Activated CD8-positive, alpha-beta memory T cell treated with anti-CD3 and anti-CD28 coated beads, Interleukin-2, amount 50 U/mL, for 1 hour (primary cell): ENCODE data around the gene MBTPS2.
A peak's percentile ranks its signal among the peaks of the same experiment; 100 is the strongest.
"Not testable (repeated sequence)": the region's sequence is repeated elsewhere in the genome, so short reads cannot be mapped to it uniquely, and the experiment has no call there.

Experiments used
- DNase-seq: peaks from one replicate; pipeline ENCODE4 v3.0.0-alpha.2; 2020; ENCODE audit errors: extremely low read depth

MBTPS2 gene

DNA sequence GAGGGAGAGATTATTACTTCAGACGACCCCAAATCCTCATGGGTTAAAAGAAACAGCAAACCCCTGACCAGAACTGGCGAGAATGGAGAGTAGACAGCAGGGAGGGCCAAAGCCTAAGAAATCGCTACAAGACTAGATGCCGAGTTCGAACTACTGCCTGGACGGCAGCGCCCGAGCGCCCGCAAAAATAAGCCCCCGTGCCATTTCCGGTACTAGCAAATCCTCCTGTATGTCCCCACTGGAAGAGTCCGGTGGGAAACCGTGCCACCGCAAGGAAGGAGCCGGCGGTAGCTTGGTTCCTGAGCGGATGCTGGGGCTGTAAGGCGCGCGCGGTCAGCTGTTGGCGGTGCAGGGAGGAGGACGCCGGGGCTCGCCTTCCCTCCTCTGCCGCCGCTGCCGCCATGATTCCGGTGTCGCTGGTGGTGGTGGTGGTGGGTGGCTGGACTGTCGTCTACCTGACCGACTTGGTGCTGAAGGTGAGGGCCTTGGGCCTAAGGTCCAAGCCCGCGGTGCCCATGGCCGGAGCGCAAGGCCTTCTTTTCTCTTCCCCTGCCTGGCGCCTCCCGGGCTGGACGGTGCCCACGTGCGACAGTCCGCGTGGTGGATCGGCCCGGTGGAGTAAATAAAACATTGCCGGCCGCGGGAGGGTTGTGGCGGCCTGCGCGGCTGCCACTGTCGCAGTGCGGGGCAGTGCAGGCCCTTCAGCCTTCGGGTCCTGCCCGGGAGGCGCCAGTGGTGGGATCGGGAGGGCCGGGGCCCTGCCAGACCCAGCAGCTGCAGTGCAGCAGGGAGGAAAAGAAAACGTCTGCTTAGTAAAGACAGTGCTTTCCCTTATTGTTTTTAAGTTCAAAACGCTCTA is at the start of gene MBTPS2:
Gene MBTPS2, plus strand, starts transcription at position 284 of the 859 bp plus-strand sequence. Its CDS starts 118 bp downstream, at position 402.
- DNase-seq = peak; percentile 38

DNA sequence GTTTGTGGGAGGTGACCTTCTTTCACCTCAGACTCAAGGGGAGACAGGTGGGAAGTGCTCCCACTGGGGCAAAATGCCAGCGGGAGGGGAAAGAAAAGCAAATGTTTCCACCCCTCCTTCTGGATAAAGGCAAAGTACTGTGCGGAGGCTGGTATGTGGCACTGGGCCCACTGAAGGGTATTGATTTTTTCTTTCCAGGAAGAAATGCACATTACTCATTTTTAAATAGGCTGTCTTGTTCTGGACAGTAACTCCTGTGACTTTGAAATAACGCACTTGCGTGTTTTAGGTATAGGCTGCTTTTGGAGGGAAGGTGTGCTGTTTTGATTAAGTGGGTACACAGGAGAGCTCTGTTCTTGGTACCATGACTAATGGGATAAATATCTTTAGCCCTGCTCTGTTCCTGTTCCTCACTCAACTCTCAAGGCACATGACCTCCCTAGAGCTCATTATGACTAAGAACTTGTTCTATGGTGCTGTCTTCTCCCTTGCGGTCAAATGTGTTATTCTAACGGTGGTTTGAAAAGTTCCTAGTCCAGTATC is 40.7 kb upstream of the MBTPS2 start:
- no peak for DNase-seq

DNA sequence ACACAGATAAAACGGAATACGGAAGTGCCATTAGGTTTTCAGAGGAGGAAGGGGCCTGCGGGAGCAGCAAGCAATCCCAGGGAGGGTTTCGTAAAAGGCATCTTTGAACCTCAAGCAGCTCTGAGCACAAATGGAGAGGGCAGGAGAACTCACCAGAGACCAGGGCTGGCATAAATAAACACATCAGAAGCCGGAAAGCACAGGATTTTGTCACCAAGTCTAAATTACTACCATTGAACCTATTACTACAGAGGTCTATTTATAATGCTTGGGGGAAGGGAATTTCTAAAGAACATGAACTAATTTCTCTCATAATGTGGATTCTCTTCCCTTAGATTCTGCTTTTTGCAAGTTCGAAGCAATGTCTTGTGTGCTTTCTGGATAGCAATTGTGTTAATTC is 39.6 kb upstream of the MBTPS2 start:
- no peak for DNase-seq

DNA sequence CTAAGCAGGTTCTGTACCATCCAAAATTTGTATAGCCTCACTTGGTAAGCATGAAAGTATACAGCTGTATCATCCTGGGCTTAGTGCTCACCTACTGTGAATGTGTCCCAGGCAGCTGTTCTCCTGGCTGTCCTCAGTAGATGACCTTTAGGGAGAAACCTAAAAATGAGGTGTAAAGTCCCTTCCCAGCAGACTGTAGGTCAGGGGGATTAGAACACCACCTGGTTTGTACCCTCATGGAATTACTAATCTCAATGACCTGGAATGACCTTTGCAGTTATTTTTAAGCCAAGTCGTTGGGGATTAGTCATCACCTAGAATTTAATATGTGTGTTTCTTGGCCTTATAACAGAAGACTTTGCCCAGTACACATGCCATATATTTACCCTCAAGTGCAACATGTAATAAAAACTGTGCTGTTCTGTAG is 39.1 kb upstream of the MBTPS2 start:
- no peak for DNase-seq

- no peak for DNase-seq
Observed at GRCh38 chrX:21802054-21802670, 37.3 kb upstream of the MBTPS2 start.

DNA sequence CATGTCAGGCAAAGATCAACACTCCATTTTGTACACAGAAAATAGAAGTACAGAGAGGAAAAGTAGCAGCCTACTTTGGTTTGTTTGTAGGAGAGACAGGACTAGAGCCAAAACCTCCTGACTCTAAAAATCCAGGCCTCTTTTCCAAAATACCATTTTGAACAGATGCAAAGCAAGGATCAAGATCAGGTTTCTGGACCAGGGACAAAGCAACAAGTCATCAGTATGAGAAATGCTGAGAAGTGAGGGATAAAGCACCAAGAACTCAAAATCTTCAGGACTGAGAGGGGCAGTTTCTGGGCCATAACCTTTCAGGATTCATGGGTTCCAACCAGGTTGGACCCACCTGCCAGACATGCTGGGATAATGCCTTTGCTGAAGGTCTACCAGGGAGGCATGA is 36.6 kb upstream of the MBTPS2 start:
- no peak for DNase-seq

DNA sequence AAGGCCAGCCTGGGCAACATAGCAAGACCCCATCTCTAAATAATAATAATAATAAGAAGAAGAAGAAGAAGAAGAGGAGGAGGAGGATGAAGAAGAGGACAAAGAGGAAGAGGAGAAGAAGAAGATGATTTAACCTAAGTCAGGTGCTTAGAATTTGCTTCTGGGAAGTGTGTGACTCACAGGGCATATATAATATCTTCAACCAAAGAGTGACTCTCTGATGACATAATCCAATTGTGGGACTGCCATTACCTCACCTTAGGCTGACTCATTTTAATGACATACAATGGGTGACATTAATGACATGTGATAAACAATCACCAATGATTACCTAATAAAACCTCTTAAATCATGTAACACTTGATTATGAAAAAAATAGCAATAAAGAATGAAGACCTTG is 32.7 kb upstream of the MBTPS2 start:
- no peak for DNase-seq

DNA sequence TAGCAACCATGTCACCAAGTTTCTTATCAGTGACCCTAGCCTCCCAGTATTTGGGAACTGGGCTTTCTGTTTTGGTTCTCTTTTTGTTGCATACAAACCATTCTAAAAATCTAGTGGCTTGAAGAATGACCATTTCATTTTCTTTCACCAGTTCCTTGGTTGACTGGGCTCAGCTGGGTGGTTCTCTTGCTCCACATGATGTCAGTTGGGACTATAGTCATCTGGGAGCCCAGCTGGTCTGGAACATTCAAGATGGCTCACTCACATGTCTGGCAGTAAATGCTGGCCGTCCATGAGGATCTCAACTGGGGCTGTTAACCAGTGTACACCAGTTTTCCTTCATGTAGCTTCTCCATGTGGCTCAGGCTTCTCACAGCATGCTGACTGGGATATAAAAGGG is 27.6 kb upstream of the MBTPS2 start:
- no peak for DNase-seq

DNA sequence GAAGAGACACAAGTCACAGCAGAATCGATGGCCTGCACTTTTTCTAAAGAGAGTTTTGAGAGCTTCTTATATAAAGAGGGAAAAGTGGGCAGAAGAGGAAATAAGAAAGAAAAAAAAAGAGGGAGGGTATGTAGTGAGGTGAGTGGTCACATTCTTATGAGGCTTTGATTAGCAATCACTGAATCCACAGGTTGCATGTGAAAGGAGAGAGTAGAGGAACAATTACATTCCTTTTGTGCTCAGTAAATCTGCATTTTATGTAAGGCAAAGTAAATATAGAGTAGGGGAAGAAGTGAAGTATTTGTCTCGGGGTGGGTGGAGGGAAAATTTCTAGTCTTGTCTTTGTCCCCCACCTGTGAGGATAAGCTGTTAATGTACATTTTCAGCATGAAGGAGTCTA is 26.8 kb upstream of the MBTPS2 start:
- DNase-seq = no peak

DNA sequence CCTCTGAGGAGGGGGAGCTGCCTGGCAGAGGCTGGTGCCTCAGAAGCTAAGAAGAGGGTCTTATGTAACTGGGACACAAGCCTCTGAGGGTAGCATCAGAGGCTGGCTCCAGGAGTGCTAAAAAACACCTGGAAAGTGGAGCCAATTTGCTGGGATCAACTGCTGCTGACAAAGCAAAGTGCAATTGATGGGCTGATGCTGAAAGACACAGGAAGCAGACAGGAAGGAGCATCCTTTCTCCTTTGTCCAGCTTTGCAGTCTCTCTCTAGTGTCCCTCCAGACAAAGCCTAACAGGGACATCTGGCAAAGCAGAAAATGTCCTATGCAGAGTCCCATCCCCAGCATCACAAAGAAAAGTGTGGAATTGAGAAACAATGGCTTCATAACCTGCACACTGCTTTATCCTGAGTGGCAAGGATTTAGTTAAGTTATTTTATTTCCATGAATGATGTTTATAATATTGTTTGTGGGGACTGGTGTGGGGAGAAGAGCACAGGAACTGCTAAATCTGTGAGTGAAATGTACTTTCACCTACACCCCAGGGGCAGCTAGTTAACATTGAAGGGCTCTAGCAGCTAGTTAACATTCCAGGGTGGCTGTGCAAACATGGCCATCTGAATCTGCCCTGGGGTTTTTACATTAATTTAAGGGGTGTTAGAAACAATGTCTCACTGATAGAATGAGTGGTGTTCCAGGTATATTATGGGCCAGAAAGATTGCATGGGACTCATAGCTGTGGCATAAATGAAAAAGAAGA is 25.6 kb upstream of the MBTPS2 start:
- DNase-seq = no peak

GRCh38 chrX:21816136-21816535 is 23.3 kb upstream of the MBTPS2 start:
- DNase-seq = no peak

DNA sequence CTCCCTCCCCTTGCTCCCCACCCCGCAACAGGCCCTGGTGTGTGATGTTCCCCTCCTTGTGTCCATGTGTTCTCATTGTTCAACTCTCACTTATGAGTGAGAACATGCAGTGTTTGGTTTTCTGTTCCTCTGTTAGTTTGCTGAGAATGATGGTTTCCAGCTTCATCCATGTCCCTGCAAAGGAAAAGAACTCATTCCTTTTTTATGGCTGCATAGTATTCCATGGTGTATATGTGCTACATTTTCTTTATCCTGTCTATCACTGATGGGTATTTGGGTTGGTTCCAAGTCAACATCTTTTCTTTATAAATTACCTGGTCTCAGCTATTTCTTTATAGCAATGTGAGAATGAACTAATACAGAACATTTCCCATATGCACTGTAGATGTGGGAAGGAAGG is 19.2 kb upstream of the MBTPS2 start:
- not testable (repeated sequence) for DNase-seq

DNA sequence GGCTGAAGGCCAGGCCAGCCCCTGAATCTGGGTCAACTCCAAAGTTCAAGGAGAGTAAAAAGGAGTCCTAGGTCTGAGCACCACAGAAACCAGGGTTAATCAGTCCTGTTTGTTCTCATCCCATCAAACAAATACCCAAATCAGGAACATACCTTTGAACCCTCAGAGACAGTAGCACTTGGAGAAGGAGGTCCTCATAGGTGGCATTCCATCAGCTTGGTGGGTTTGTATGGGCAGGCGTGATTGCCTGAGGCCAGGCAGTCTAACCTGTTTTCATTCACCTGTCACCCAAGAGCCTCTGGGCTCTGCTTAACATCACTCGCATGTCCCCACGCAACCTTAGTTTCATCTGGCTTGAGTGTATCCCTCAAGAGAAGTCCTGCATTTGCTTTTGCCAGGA is 17.5 kb upstream of the MBTPS2 start:
- DNase-seq = no peak

GRCh38 chrX:21831496-21831895 is 7.9 kb upstream of the MBTPS2 start:
- no peak for DNase-seq

DNA sequence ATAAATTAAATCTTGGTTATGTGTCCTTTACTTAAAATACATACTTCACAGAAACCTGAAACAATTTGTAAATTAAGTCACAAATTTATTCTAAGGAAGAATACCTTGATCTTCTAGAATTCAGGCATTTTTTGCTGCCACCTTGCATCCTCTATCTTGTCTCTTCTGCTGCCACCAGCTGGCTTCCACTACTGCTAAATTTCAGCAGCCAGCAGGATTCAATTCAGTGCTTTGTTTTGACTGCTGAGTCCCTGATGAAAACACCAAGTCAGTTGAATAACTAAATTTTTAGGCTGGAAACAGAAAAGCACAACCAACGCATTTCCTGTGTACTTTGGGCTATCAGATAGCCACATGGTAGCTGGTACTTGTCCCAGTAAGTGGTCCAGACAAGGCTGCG is 2.4 kb upstream of the MBTPS2 start:
- DNase-seq = no peak

DNA sequence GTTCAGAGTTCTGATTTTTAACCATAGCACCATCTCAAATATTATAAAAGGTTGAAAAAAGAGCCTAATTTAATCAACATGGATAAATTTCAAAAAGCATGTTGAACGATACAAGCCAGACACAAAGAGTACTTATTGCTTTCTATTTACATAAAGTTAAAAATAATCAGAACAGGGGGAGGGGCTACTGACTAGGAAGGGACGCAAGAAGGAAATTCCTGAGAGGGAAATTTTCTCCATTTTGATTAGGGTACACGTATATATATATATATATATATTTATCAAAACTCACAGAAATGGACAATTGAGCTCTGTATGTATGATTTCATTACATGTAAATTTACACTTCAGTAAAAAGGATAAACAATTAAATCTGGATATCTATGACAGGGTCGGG is 482 bp upstream of the MBTPS2 start:
- DNase-seq = no peak

GRCh38 chrX:21840193-21840545 is 752 bp downstream of the MBTPS2 start:
- DNase-seq = no peak

DNA sequence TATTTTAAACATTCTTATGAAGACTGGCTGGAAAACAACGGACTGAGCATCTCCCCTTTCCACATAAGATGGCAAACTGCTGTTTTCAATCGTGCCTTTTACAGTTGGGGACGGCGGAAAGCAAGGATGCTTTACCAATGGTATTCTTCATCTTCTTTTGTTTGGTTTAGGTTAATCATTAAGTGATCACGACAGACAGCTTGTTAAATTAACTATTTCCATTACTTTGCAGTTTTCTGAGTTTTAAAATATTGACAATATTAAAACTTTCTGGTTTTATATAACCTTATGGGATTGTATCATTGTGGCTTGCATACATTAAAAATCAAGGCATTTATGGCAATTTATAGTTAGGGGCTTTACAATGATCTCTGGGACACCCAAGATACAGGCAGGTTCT is 3.8 kb downstream of the MBTPS2 start:
- no peak for DNase-seq

- DNase-seq = no peak
Observed at GRCh38 chrX:21845096-21845495, 5.7 kb downstream of the MBTPS2 start.

GRCh38 chrX:21847342-21847741 is 7.9 kb downstream of the MBTPS2 start:
- DNase-seq = no peak

- no peak for DNase-seq
Observed at GRCh38 chrX:21853578-21853977, 14.2 kb downstream of the MBTPS2 start.

DNA sequence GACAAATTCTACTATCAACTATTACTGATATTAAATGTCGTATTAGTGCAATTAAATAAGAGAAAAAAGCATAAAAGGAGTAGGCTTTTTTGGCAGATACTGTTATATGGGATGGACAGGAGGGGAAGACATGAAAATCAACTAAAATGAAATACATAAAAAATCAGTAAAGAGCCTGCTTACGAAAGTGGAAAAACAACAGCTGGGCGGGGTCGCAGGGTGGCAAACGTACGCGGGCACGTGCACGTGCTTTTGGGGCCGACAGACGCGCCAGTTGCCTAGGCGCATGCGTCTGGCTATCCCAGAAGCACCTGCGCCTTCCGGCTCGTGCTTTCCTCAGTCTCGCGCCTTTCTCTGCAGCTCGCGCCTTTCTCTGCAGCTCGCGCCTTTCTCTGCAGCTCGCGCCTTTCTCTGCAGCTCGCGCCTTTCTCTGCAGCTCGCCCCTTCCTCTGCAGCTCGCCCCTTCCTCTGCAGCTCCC is 16.6 kb downstream of the MBTPS2 start, which contains the start of gene YY2:
Gene YY2, plus strand, starts transcription at position 51 of the 479 bp plus-strand sequence. CDS start 498 bp downstream, outside the sequence.
- DNase-seq = no peak
